Bone marrow (tissue), 2 donors: ENCODE data around the gene MEGF9.

ENCODE experiments used
- DNase-seq, 2 donors: peaks; one replicate each; lab custom pipeline; 2025; lab: John Stamatoyannopoulos, UW

Gene MEGF9

DNA sequence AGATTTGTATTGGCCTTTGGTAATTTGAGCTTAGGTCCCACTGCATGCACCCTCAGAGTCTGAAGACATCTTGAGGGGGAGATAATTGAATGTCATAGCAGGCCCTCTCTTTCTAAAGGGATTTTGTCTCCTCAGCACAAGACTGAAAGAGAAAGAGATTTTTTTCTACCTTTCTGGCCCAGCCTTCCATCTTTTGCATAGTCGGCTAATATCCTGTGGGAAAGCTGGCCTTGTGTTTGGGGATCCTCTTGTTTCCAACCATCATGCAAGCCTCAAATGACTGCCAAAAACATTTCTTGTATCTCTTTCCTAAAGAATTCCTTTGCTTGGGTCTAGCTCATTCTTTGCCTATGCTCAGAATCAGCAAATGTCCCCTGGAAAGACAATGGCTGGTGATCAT lies 92.3 kb downstream of the MEGF9 start:
- no peak for DNase-seq

DNA sequence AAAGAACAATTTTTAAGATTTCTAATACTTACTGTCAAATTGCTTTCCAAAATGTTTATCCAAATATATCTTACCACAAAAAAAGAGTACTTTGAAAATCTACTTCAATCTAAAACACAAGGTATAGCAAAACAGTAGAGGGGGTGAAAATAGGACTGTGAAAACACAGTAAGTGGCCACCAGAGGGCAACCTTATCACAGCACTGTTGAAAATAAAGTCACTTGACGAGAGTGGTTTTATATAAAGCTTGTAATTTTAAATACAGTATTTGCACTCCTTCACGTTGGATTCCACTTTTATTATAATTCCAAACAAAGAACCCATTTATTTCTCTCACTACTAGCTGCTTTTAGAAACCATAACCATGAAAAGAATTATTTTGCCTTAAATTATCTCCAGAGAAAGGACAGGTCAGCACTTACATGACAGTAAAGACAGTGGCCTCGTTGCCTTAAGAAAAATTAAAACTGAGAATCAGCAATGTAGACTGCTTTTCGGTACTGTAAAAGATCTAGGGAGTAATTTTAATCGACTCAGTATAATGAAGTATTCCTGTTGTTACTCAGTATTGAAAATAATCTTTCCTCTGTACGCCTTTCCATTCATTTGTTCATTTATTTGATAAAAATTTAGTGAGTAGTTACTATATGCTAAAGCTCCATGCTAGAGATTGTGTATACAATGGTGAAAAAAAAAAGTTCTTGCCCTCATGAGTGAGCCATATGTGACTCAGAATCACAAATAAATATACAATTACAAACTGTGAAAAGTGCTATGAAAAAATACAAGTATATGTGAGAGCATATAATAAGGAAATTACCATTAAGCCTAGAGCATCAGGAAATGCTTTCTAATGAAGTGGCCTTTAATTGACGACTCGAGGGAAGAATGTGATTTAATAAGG lies 94.3 kb downstream of the MEGF9 start:
- peak in 1 of 2 donors; percentile 73 for DNase-seq

DNA sequence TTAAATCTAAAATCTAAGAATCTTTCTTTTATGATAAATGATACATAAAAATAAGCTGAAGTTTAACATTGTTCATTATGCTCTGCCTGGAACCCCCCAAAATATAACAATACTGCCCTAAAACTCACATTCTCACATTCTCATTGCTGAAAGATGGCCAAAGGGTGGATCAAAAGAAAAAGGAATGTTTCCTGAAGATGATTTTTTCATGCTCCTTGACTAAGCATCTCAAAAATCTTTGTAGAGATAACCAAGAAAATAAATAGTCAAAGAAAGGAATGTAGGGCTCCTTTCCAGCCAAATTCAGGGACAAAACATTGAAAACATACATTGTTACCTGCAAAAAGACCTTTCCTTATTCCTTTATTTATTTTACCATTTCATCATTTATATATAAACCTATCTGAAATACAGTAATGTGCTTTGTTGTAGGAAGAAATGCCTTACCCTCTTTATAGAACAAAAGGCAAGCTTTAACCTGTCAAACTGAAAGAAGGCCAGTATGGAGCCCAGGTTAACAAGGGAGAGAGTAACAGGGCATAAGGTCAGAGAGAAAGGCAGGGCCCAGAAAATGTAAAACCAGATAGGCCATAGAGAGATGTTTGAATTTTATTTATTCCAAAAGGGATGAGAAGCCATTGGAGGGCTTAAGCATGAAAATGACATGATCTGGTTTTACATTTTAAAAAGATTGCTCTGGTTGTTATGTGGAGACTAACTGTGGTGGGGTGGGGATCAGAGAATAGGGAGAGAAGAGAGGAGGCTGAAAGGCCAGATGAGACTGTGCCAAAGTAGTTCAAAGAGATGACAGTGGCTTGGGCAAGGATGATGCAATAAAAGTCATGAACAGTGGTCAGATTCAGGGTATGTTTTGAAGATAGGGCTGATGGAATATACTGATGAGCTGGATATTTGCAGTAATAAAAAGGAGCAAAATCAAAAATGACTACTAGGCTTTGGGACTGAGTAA lies 97.0 kb downstream of the MEGF9 start:
- no peak for DNase-seq

DNA sequence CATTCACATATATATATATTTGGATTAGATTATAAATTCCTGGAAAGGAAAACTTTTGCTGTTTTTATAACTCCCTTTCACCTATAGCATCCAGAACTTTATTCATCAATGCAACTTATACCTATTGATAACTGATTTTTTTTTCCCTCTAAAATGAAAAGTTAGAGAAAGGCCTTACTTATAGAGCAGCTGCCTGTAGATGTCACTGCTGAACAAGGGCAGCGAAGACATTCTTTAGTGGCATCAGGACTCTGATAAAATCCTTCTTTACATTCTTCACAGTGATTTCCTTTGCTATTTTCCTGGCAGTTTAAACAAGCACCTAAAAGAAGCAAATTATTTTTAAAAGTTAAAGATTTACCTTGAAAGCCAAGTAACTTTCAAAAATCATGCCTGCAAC lies 102.1 kb downstream of the MEGF9 start:
- DNase-seq, result no peak

DNA sequence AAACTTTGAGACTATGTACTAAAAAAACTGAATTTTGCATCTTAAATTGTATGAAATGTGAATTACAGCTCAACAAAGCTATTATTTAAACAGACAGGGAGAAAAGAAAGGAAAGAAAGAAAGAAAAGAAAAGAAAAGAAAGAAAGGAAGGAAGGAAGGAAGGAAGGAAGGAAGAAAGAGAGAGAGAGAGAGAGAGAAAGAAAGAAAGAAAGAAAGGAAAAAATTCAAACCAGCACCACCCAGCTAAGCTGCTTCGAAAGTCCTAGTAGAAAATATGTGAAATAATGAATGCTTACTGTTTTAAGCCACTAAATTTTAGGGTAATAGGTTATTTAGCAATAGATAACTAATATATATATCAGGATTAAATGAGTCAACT lies 102.6 kb downstream of the MEGF9 start:
- no peak for DNase-seq

DNA sequence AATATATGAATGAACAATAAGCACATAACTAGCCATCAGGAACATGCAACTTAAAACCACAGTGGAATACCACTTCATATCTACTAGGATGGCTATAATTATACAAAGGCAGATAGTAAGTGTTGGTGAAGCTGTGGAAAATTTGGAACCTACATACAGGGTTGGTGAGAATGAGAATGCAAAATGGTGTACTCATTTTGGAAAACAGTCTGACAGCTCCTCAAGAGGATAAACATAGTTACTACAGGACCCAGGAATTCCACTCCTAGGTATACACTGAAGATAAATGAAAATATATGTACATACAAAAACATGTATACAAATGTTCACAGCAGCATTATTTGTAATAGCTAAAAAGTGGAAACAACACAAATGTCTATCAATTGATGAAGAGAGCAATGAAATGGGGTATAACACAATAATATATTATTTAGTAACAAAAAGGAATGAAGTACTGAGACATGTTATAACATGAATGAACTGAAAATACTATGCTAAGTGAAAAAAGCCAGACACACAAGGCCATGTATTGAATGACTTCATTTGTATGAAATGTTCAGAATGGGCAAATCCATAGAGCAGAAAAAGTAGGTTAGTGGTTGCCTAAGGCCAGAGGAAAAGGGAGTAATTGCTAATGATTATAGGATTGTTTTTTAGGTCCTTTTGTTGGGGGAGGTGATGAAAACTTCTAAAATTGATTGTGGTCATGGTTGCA lies 103.1 kb downstream of the MEGF9 start:
- DNase-seq, result no peak

DNA sequence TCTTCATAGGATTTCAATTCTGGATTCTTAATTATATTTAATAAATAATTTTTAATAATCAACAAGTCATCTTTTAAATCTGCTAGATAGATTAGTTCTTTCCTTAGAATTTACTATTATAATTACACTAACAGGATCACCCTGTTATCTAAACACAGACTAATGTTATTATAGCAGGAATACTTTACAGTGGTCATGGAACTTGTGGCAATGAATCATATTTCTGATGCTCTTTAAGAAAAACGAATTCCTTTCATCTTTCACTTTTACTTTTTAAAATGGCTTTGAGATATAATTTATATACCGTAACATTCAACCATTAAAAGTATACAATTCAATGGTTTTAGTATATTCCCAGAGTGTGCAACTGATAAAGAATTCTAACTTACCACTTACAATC lies 104.6 kb downstream of the MEGF9 start:
- DNase-seq, result no peak

DNA sequence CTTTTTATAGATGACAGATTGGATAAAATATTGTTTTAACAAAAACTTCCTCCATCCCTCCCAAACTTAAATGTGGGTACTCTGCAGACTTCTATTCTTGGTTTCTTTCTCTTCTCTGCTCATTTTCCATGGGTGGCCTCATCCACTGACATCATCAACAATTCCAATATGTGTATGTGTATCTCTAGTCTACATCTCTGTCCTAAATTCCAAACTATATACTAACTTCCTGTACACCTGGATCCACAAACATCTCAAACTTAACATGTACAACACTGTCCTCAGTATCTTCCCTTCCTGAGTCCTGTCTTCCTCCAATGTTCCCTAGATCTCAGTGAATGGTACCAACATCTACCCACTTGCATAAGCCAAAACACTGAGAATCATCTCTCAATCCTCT lies 105.8 kb downstream of the MEGF9 start:
- no peak for DNase-seq

DNA sequence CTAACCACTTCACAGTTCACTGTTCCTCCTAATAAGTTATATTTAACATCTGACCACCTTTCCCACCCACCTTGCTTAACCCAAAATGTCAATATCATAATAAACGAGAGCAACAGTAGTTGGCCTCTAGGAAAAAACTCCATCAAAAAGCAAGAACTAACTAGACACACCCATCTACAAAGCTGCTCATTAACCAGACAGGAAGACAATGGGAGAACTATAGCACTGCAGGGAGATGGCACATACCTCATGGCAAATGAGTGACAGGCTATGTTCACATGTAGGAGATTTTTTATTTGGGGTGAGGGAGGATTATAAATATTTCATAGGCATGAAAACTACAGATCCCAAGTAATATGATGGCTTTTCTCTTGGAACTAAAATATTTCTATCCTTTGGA lies 110.7 kb downstream of the MEGF9 start:
- DNase-seq, result no peak

DNA sequence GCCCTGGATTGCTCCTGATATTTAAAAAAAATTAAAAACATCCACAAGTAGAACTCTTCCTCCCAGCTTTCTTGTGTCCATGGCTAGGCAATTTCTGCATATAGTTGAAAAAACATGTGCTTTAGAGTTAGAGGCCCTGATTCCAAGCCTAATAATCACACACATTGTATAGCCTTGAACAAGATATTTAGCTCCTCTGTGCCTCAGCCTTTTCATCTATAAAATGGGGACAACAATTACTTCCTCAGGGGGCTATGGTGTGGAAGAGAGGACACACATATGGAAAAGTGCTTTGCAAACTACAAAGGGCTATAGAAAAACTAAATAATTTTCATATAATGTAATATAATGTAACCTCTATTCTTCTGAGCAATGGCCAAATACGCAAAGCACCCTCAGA lies 111.3 kb downstream of the MEGF9 start:
- DNase-seq, result no peak

DNA sequence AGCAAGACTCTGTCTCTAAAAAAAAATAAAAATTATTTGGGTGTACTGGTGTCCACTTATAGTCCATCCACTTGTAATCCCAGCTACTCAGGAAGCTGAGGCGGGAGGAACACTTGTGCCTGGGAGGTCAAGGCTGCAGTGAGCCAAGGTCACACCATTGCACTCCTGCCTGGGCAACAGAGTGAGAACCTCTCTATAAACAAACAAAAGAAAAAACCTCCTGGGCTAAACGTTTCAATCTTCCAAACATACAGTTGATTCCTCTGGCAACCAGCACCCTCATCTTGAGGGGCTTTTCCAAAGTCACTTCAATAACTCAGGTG lies 120.4 kb downstream of the MEGF9 start:
- no peak for DNase-seq

DNA sequence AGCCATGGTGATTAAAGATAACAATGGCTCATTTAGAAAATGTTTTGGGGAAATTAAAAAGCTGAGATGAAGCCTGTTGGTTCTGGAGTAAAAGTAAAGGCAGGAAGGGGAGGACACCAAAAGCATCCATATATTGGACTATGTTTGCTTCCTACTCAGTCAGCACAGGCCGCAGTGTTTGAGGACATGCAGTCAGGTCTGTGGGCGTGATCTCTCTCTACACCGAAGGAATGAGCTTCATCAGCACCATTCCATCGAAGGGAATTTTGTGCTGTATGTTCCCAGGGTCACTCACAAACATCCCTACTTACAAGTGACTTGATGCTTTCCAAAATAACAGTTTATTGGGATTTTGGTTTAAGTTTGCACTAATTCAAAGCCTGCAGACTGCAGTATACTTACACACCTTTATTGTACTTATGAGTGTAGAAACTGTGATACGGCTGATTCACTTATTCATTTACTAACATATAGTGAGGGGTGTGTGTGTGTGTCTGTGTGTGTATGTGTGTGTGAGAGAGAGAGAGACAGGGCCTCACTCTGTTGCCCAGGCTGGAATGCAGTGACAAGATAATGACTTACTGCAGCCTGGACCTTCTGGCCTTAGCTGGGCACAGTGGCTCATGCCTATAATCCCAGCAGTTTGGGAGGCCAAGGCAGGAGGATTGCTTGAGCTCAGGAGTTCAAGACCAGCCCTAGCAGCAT lies 120.9 kb downstream of the MEGF9 start:
- no peak for DNase-seq

DNA sequence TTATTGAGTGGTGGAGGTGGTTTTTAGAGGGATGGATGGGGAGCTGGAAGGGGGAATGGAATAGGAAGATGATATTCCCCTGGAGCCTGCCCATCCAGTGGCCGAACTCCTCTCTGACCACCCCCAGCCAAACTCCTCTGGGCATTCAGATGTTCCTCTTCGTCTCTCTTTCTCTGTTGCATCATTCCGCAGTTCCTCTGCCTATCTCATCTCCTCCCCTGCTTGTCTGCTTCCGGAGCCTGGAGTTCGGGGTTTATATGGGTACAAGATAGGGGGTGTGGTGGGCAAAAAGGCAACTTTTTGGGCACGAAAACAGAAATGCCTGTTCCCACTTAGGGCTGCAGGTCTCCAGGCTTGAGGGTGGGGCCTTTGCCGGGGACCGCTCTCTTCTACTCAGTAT lies 122.1 kb downstream of the MEGF9 start:
- DNase-seq, result no peak

DNA sequence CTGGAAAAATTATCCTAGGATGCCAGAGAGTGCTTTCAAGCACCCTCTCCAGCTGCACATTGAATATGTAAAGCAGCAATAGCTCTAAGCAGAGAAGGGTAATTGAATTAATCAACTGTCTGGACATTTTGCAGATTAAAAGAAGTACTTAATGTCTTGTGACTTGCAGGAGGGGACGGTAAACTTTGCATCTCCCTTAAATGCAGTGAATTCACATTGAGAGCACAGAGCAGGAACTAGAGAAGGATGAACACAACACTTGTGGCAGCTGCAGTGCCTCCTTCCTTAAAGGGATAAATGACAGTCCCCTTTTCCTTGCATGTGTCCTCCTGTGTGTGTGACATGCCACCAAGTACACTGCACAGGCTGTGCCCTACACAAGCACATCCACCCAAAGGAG lies 126.9 kb downstream of the MEGF9 start:
- no peak for DNase-seq

DNA sequence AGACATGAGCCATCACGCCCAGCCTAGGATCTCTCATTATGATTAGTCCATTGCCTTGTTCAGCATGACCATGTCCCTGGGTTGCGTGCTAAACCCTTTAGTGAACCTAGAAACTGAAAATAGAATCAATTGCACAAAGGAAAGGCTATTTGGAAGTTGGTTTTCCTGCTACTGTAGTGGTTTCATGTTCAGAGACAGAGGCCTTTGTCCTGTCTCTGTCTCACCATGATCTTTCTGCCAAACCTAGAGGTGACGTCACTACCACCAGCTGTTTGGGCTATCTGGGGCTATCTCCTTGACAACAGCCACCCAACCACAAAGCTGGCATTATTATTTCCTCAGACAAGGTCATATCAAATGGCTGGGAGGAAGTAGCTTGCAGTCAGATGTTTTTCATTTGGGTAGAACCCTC lies 130.3 kb downstream of the MEGF9 start:
- DNase-seq, result peak; percentile 16 to 88

DNA sequence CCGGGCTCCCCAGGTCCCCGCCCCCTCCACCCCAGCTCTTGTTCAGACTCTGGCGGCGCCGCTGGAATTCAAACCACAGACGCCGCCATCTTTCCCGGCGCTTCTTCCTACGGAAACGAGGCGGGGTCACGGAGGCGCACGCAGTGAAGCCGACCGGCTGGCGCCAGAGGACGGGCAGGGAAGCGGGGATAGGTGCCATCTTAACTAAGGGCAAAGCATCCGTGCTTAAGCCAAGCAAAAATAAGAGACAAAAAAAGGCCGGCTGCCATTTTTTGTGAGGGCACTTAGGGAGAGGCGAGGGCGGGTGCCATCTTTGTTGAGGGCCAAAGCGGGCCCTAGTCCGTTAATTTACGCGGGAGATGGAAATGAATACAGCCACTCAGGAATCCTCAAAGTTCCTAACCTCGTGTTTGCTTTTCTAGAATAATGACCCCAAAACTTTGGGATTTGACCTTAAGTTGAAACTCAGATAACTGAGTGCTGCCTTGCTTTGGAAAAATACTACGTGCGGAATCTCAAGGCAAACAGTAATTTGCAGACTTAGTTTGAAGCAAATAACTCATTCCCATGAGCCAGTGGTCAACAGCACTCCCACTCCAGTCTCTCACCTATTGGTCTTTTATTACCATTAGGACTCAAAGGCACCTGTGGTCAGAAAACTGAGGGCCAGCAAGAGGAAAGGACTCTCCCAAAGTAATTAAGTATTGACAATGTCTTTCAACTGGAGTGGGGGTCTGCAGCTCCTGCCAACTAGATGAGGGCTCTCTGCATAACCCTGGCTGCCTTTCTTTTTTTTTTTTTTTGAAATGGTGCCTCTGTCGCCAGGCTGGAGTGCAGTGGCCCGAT lies 134.0 kb downstream of the MEGF9 start, which contains the start of gene CDK5RAP2:
CDK5RAP2 (minus strand) TSS at position 117 of the 846 bp plus-strand sequence. CDS start 189 bp downstream, outside the sequence.
- DNase-seq, result peak; percentile 66 to 95

DNA sequence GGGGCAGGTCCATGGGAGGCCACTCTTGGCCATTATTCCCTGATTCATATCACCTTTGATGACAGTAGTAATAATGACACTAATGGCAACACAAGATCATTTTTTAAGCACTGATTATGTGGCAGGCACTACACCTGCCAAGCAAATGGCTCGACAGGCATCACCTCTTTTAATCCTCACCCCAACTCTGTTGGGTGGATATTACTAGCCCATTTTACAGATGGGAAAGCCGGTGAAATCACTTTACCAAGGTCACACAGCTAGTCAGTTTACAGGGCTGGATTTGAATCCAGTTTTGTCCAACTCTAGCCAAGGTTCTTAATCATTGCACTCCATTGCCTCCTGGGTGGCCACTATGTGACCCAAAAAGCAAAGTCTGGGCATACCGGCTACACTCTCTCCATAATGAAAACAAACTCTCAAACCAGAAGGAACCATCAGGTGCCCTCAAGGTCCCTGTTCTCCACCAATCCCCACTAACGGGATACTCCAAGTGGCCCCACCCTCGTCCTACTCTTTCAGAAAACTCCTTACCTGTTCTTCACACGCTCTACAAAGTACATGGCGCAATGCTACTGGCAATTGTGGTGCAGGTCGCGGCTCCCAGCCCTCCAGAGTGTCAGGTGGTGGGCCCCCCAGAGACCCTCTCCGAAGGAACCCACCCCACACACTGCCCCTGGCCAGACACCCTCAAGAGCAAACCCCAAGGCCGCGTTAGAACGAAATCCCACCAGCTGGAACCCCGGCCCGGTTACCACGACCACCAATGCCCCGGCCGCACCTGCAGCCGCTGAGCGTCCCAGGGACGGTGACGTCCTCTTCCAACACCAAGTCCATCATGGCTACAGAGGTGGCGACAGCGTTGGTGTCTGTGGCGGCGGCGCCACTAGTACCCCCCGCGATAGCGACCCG lies 134.9 kb downstream of the MEGF9 start:
- no peak for DNase-seq

DNA sequence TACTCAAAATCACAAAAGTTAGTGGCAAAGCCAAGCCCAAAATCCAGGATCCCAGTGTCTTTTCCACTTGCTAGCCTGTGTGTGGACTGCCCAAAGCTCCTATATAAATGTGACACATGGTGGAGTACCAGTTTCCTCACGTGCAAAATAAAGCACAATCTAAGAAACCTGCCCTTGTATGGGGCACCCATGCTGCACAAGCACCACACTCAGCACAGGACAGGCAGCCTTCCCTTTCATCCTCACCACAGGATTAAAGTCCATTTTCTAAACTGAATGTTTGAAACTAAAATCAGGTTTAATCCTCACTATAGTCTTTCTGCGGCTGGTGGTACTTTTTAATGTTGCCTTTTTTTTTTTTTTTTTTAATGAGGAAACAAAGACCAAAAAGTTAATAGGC lies 139.8 kb downstream of the MEGF9 start:
- DNase-seq, result no peak

DNA sequence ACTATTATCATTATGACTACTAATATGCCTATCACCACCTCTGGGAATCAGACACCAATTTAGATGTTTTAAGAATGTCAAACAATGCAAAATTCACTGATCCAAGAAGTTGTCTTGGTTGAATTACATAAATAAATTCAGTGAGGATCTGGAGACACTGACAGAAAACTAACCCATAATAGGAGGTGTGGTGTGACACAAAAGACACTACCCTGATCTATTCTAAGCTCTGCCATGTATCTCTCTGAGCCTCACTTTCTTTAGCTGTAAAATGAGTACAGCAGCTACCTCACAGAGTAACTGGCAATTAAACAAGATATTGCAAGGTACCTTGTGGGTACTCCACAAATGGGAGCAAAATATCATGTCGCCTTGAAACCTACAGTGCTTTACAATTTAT lies 141.8 kb downstream of the MEGF9 start:
- no peak for DNase-seq
